Activated effector memory CD4-positive, alpha-beta T cell treated with Interleukin-2 at 50 U/mL for 16 hours (primary cell): ENCODE results near the gene NHS.

Experiments
- DNase-seq: peaks from one replicate; pipeline ENCODE4 v3.0.0-alpha.2; 2020

NHS gene

GRCh38 chrX:17689971-17690409 lies 315.0 kb downstream of the NHS start:
- DNase-seq = no peak

DNA sequence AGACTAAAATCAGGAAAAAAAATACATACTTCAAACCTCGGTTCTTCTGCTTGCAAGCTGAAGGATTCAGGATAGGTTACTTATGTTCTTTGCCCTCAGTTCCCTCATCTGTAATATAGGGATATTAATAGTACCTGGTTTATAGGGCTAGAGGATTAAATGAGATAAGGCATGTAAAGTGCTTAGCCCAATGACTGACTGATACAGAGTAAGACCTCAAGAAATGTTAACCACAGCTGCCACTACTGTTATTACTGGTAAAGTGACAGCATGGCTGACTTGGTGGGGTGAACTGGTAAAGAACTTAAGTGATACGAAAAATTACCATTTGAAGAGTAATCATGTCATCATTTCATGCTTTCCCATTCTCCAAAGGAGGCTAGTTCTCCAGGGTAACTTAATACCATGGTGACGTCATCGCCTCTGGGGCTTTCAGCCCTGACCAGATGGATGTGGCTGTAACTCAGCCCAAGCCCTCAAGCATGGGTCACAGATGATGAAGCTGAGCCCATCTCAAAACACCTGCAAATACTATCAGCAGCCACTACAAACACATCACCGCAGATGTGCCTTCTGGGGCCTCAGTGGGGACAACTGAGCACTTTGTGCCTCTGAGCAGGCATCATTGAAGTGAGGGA lies 317.8 kb downstream of the NHS start:
- DNase-seq = no peak

DNA sequence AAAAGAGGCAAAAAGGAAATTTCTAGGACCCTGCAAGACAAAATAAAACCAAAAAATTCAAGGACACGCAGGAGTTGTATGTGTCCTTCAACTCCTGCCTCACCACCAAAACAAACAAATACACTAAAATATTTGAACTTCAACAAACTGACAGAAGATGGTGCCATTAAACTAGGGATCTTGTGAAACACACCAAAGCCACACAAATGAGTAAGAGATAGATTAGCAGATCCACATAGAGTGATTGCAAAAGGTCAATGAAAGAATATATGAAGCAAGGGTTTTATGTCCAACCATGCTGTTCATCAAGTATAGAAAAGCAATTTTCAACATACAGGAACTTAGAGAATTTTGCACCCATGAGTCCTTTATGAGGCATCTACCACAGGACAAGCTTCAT lies 322.2 kb downstream of the NHS start:
- no peak for DNase-seq

DNA sequence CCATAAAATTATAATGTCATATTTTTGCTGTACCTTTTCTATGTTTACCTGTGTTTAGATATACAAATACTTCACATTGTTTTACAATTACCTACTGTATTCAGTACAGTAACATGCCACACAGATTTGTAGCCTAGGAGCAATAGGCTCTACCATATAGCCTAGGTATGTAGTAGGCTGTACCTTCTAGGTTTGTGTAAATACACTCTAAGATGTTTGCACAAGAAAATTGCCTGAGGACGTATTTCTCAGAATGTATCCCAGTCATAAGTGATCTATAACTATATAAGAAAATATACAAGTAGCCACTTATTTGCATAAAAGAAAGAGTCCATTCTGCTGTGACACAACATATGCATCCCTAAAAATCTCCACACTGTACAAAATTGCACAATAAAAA lies 326.0 kb downstream of the NHS start:
- DNase-seq = no peak

GRCh38 chrX:17703201-17703600 lies 328.2 kb downstream of the NHS start:
- no peak for DNase-seq

DNA sequence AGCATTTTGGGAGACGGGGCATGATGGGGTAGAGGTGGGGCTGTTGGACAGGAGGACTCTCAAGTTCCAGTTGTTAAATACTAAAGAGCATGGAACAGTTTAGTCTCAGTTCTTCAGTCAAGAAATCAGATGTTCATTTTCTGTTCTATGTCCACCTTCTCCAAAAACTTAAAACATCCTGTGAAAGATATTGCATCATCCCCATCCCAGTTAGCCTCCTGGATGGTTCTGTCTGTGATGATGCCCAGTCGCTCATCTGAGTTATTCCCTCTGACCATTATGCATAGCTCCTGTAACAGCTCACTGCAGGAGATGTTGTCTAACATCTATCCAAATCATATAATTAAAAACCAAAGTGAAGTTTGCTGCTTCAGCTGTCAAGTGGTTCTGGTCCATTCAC lies 330.2 kb downstream of the NHS start:
- DNase-seq = no peak

DNA sequence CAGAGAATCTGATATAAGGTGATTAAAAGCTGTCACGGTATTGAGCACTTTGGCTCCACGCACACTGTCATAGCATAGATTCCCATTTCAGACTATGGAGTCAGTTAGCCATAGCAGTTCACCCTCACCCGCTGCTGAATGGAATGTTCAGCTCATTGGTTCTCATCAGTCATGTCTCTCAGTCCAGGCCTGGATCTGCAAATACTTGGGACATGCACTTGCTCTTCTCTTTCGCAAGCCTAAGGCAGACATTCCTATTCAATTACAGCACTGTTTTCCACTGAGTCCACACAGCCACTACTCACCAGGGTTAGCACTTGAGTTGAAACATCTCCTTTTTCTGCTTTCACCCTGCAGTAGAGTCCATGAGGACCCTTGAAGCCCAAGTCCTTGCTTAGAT lies 331.7 kb downstream of the NHS start:
- DNase-seq = no peak

- DNase-seq = no peak
Measured at GRCh38 chrX:17707731-17708130, 332.7 kb downstream of the NHS start.

GRCh38 chrX:17710871-17711301 lies 335.9 kb downstream of the NHS start:
- DNase-seq = no peak

GRCh38 chrX:17713288-17713687 lies 338.3 kb downstream of the NHS start:
- DNase-seq = no peak

DNA sequence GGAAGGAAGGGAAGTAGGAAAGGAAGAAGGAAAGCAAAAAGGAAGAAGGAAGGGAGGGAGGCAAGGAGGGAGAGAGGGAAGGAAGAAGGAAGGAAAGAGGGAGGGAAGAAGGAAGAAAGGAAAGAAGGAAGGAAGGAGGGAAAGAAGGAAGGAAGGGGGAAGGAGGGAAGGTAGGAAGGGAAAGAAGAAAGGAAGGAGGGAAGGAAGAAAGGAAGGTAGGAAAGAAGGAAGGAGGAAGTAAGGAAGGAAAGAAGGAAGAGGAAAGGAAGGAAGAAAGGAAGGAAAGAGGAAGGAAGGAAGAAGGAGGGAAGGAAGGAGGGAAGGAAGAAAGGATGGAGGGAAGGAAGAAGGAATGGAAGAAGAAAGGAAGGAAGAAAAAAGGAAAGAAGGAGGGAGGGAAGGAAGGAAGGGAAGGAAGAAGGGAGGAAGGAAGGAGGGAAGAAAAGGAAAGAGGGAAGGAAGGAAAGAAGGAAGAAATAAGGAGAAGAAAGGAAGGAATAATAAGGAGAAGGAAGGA lies 343.7 kb downstream of the NHS start:
- DNase-seq = no peak

DNA sequence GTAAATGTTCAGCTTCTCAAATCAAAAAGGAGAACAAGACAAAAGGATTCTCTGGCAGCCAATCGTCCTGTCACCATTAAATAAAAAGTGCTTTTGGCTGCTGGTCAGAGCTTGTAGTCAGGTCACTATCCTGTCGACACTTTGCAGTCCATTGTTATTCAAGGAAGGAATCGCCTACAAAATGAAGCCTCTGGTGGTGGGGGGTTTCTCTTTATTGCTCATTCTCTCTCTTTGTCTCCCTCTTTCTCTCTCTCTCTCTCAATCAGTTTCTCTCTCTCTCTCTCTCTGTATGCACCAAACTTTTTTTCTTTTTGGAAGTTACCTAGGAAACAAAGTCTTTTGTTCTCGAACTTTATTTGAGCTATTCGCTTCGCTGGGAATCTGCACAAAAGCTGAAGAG lies 344.7 kb downstream of the NHS start:
- no peak for DNase-seq

GRCh38 chrX:17721715-17722114 lies 346.7 kb downstream of the NHS start:
- DNase-seq = no peak

GRCh38 chrX:17725181-17725580 lies 350.2 kb downstream of the NHS start:
- DNase-seq = no peak

GRCh38 chrX:17732138-17732783 lies 357.3 kb downstream of the NHS start:
- DNase-seq = no peak

GRCh38 chrX:17735406-17735805 lies 360.4 kb downstream of the NHS start:
- no peak for DNase-seq

GRCh38 chrX:17736478-17736855 lies 361.5 kb downstream of the NHS start:
- DNase-seq = no peak

- DNase-seq = peak; percentile 77
Measured at GRCh38 chrX:17736856-17737709, 362.1 kb downstream of the NHS start, which contains the start of gene SCML1. Gene SCML1 (plus strand): TSS chrX:17737493. CDS start chrX:17744187, 6,694 bp downstream.

DNA sequence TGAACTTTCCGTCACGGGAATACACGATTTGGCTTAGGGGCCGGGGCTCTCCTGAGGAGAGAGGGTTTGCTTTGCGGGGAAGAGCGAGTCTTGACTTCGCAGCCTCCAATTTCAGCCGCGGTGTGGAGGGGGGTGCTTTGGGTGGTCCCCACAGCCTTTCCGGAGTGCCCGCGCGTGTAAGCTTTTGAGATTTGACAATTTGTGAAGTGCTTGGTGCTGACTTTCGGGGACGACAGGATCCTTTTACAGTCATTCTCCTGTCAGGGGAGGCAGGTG lies 362.6 kb downstream of the NHS start:
- no peak for DNase-seq

DNA sequence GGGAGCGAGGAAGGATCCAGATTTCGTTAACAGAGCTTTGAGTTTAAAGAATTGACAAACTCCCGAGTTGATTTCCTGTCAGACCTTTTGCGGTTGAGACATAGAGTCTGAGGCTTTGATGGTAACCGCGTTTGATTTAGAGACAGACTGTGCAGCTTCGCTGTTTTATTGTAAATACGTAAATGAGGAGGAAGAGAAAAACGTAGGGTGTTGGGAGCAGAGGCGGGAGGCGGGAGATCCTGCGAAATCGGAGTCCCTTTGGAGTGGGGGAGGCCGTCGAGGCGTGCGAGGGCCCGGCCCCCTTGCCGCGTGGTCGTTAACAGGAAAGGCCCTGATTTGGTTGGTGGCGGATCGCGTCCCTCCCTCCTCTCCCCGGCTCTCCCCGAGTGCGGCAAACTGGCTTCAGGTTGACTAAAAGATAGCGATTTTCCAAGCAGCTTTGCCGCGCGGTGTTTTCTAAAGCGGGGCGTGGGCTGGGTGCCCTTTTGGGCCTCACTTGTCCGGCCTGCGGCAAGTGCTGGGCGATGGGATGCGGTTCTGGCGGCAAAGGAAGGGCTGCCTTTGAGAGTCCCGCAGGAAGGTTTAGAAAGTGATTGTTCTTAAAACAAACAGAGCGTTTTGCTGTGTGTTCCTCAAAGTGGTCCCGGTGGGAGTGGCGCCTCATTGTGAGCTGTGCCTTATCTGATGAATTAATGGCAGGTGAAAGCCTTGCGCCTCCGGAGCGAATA lies 363.1 kb downstream of the NHS start:
- DNase-seq = peak; percentile 18

DNA sequence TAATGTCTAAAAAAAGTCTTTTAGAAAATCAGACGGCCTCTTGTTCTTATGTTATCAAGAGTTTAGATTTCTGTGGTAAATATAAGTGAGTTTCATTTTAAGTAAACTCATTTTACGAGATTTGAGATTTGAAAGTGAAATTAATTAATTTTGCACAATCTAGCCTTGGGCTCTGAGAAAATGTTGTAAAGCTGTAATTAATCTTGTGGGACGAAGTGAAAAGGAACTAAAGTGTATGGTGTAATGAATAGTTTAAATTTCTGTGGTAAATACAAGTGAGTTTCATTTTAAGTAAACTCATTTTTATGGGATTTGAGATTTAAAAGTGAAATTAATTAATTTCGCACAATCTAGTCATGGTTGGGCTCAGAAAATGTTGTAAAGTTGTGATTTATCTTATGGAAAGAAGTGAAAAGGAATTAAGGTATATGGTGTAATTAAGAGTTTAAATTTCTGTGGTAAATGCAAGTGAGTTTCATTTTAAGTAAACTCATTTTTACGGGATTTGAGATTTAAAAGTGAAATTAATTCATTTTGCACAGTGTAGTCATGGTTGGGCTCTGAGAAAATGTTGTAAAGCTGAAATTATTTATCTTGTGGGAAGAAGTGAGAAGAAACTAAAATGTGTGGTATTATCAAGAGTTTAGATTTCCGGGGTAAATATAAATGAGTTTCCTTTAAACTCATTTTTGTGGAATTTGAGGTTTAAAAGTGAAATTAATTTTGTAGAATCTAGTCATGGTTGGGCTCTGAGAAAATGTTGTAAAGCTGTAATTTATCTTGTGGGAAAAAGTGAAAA lies 363.9 kb downstream of the NHS start:
- DNase-seq = no peak
